Measurements from ENCODE around the gene KLRF2.

Gene KLRF2

GRCh38 chr12:9902539-9903228 is 21.4 kb downstream of the KLRF2 start:
- TF ChIP-seq, protein P1, sequence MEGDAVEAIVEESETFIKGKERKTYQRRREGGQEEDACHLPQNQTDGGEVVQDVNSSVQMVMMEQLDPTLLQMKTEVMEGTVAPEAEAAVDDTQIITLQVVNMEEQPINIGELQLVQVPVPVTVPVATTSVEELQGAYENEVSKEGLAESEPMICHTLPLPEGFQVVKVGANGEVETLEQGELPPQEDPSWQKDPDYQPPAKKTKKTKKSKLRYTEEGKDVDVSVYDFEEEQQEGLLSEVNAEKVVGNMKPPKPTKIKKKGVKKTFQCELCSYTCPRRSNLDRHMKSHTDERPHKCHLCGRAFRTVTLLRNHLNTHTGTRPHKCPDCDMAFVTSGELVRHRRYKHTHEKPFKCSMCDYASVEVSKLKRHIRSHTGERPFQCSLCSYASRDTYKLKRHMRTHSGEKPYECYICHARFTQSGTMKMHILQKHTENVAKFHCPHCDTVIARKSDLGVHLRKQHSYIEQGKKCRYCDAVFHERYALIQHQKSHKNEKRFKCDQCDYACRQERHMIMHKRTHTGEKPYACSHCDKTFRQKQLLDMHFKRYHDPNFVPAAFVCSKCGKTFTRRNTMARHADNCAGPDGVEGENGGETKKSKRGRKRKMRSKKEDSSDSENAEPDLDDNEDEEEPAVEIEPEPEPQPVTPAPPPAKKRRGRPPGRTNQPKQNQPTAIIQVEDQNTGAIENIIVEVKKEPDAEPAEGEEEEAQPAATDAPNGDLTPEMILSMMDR (IDR thresholded peaks at IDR 0.05): no peak
- Histone ChIP-seq H3K9me3 (peaks cover 4% of the 10 kb centered on the region), H3K4me3 (ENCODE audit: low read depth in 1 of 2, low read length in 1 of 2) (no peak overlapping the region), H3K4me1 (ENCODE audit: control insufficient read depth in 1 of 2, insufficient read depth in 1 of 2, low read depth in 1 of 2, low read length in 1 of 2) (no peaks in the 10 kb centered on the region), H3K36me3 (no peaks in the 10 kb centered on the region), H3K27ac (no peak overlapping the region), H3K27me3 (no peaks in the 10 kb centered on the region)

DNA sequence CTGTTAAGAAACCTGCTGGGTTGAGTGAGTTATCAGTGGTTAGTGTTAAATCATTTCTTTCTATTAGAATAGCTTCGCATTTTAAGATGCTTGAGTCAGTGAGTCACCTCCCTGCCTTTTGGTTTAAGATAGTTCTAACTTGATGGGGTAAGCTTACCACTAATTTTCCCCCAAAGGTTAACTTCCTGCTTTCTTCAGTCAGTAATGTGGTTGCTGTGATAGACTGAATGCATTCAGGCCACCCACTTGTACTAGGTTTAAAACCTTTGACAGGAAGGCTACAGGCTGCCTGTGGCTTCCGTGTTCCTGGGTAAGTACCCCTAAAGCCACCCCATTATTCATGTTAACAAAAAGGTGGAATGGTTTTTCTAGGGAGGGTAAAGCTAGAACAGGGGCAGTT is 25.6 kb downstream of the KLRF2 start:
- Histone ChIP-seq H3K27ac (no peak overlapping the region), H3K9me3 (peaks cover 26% of the 10 kb centered on the region), H3K27me3 (no peaks in the 10 kb centered on the region), H3K36me3 (no peaks in the 10 kb centered on the region), H3K4me1 (ENCODE audit: control insufficient read depth in 1 of 2, insufficient read depth in 1 of 2, low read depth in 1 of 2, low read length in 1 of 2) (no peaks in the 10 kb centered on the region), H3K4me3 (ENCODE audit: low read depth in 1 of 2, low read length in 1 of 2) (no peak overlapping the region)
- TF ChIP-seq, protein P1 (IDR thresholded peaks at IDR 0.05): no peak

GRCh38 chr12:9907769-9908168 is 26.5 kb downstream of the KLRF2 start:
- H3K36me3 ChIP-seq: no peaks in the 10 kb centered on the region
- H3K9me3 ChIP-seq: peaks cover 24% of the 10 kb centered on the region
- TF ChIP-seq, protein P1 (IDR thresholded peaks at IDR 0.05): no peak
- no peak overlapping the region for H3K4me3 ChIP-seq (ENCODE audit: low read depth in 1 of 2, low read length in 1 of 2)
- no peak overlapping the region for H3K27ac ChIP-seq
- H3K27me3 ChIP-seq: no peaks in the 10 kb centered on the region
- no peaks in the 10 kb centered on the region for H3K4me1 ChIP-seq (ENCODE audit: control insufficient read depth in 1 of 2, insufficient read depth in 1 of 2, low read depth in 1 of 2, low read length in 1 of 2)

- peaks cover 22% of the 10 kb centered on the region for H3K9me3 ChIP-seq
- H3K36me3 ChIP-seq: no peaks in the 10 kb centered on the region
- no peaks in the 10 kb centered on the region for H3K27me3 ChIP-seq
- no peak overlapping the region for H3K4me3 ChIP-seq (ENCODE audit: low read depth in 1 of 2, low read length in 1 of 2)
- no peaks in the 10 kb centered on the region for H3K4me1 ChIP-seq (ENCODE audit: control insufficient read depth in 1 of 2, insufficient read depth in 1 of 2, low read depth in 1 of 2, low read length in 1 of 2)
- TF ChIP-seq, protein P1 (IDR thresholded peaks at IDR 0.05): no peak
- no peak overlapping the region for H3K27ac ChIP-seq
Measured at GRCh38 chr12:9908350-9908749, 27.1 kb downstream of the KLRF2 start.

DNA sequence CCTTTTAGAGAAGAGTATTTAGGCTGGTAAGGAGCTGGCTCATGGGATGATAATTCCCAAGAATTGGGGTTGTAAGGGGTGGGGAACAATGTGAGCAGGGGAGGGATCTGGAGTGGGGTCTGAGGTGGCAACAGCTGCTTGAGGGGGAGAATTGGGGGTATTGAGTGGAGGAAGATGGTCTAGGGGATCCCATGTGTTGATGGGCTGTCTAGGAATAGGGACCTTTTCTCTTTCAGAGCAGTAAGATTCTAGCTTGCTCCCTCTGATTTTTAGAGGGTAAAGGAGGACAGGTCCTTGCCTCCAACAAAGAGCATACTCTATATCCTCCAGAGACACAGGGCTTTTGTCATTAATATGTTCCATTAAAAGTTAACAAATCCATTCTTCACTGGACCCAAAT is 28.4 kb downstream of the KLRF2 start:
- Histone ChIP-seq H3K27ac (no peak overlapping the region), H3K4me3 (ENCODE audit: low read depth in 1 of 2, low read length in 1 of 2) (no peak overlapping the region), H3K36me3 (no peaks in the 10 kb centered on the region), H3K27me3 (no peaks in the 10 kb centered on the region), H3K9me3 (peaks cover 22% of the 10 kb centered on the region), H3K4me1 (ENCODE audit: control insufficient read depth in 1 of 2, insufficient read depth in 1 of 2, low read depth in 1 of 2, low read length in 1 of 2) (no peaks in the 10 kb centered on the region)
- TF ChIP-seq, protein P1 (IDR thresholded peaks at IDR 0.05): no peak
